B cell (primary cell): ENCODE measurements around the gene MLXIP. TPM values are rescaled to one million over a fixed set of nuclear protein-coding genes. Genes with fewer than 3 reads are reported as not detected.

ENCODE experiments used
- ATAC-seq: fragments of 200-7000 bp; cut with Tn5 transposase; one replicate; pipeline ENCODE4 v1.10.0; 2021; ENCODE audit warnings: low read depth, mild to moderate bottlenecking, moderate number of reproducible peaks, moderate library complexity
- CTCF ChIA-PET: fragments of 350-600 bp; sonication (Branson Sonifier 250); formaldehyde crosslinking; loops from one replicate; lab custom pipeline; 2021; ENCODE audit warnings: antibody characterized with exemption, inconsistent platforms; lab: Charles Lee
- POLR2A ChIA-PET: fragments of 350-600 bp; sonication (Branson Sonifier 250); formaldehyde crosslinking; loops from one replicate; lab custom pipeline; 2021; ENCODE audit warnings: antibody characterized with exemption; lab: Charles Lee
- DNase-seq: peaks from one replicate; pipeline ENCODE4 v3.0.0; 2013
- H2AFZ ChIP-seq: 2 replicates; pipeline ENCODE4 v1.6.1; 2012; ENCODE audit warnings: mild to moderate bottlenecking, low read depth, low read length; ENCODE audit not compliant: insufficient read depth, poor library complexity, severe bottlenecking
- H3K27ac ChIP-seq, 2 donors: 1 replicate in 1 of 2; 2 replicates in 1 of 2; pipeline ENCODE4 v1.5.1; 2012 to 2013; ENCODE audit warnings: low read length in 2 of 2, mild to moderate bottlenecking in 2 of 2, moderate library complexity in 1 of 2
- H3K27me3 ChIP-seq, 4 experiments: fragments of 200-600 bp in 1 of 4; sonication (generic) in 1 of 4; replicated peaks in 1 of 4; 1 replicate in 2 of 4; 2 replicates in 2 of 4; pipeline versions ENCODE4 v1.6.1 to v1.7.0; 2013 to 2016; ENCODE audit warnings: low read length in 3 of 4, mild to moderate bottlenecking in 2 of 4, mixed read lengths in 1 of 4, moderate library complexity in 1 of 4; ENCODE audit not compliant: insufficient read depth in 4 of 4, control insufficient read depth in 3 of 4; ENCODE audit errors: control extremely low read depth in 1 of 4
- H3K36me3 ChIP-seq, 2 experiments: replicated peaks in 1 of 2; 1 replicate in 1 of 2; 2 replicates in 1 of 2; pipeline versions ENCODE4 v1.6.1 to v1.7.1; 2013; ENCODE audit warnings: low read length in 1 of 2; ENCODE audit not compliant: insufficient read depth in 2 of 2, control insufficient read depth in 1 of 2; ENCODE audit errors: control extremely low read depth in 1 of 2, extremely low read depth in 1 of 2
- H3K4me1 ChIP-seq, 2 donors: fragments of 200-600 bp in 1 of 2; sonication (generic) in 1 of 2; 1 replicate in 1 of 2; 2 replicates in 1 of 2; pipeline versions ENCODE4 v1.5.1 to v1.6.1; 2013 to 2017; ENCODE audit warnings: low read length in 2 of 2; ENCODE audit not compliant: control insufficient read depth in 2 of 2, insufficient read depth in 2 of 2
- H3K4me2 ChIP-seq: replicated peaks from 2 replicates; pipeline ENCODE3; 2012; ENCODE audit warnings: mild to moderate bottlenecking, low read depth, low read length; ENCODE audit not compliant: poor library complexity, severe bottlenecking
- H3K4me3 ChIP-seq, 5 experiments: fragments of 200-600 bp in 1 of 5; sonication (generic) in 1 of 5; 1 replicate in 3 of 5; 2 replicates in 2 of 5; pipeline versions ENCODE4 v1.5.1 to v1.7.0; 2011 to 2016; ENCODE audit warnings: low read length in 4 of 5, mild to moderate bottlenecking in 4 of 5, low read depth in 2 of 5, control low read depth in 1 of 5, moderate library complexity in 1 of 5; ENCODE audit not compliant: insufficient read depth in 1 of 5; ENCODE audit errors: control extremely low read depth in 1 of 5, extremely low read depth in 1 of 5
- H3K79me2 ChIP-seq: fragments of 200-600 bp; sonication (generic); one replicate; pipeline ENCODE4 v1.6.0; 2016; ENCODE audit warnings: low read length; ENCODE audit not compliant: control insufficient read depth, insufficient read depth
- H3K9ac ChIP-seq: fragments of 200-600 bp; sonication (generic); 2 replicates; pipeline ENCODE4 v1.6.1; 2017; ENCODE audit warnings: mild to moderate bottlenecking, low read length, moderate library complexity
- H3K9me3 ChIP-seq, 3 donors: one replicate each; pipeline versions ENCODE4 v1.6.1 to v1.7.1; 2013; ENCODE audit warnings: low read length in 2 of 3; ENCODE audit not compliant: control insufficient read depth in 2 of 3, insufficient read depth in 1 of 3; ENCODE audit errors: control extremely low read depth in 1 of 3
- H4K20me1 ChIP-seq: 2 replicates; pipeline ENCODE4 v1.6.0; 2012; ENCODE audit warnings: mild to moderate bottlenecking, low read length; ENCODE audit not compliant: insufficient read depth, control insufficient read depth, poor library complexity, severe bottlenecking
- H3K27ac Mint-ChIP-seq: one replicate; pipeline ENCODE4 v1.8.0; 2021; ENCODE audit warnings: mixed read lengths
- H3K27me3 Mint-ChIP-seq: one replicate; pipeline ENCODE4 v1.8.0; 2021; ENCODE audit warnings: mixed read lengths
- H3K4me1 Mint-ChIP-seq: one replicate; pipeline ENCODE4 v1.8.0; 2021; ENCODE audit warnings: mixed read lengths
- H3K4me3 Mint-ChIP-seq: one replicate; pipeline ENCODE4 v1.8.0; 2021; ENCODE audit warnings: mixed read lengths
- H3K9me3 Mint-ChIP-seq: one replicate; pipeline ENCODE4 v1.8.0; 2022; ENCODE audit warnings: mixed read lengths; ENCODE audit not compliant: insufficient read depth
- CTCF ChIP-seq: fragments of 200-600 bp; IDR thresholded peaks from one replicate; pipeline ENCODE4 v1.8.0; 2022; ENCODE audit warnings: antibody characterized with exemption, mild to moderate bottlenecking
- EZH2 ChIP-seq: IDR thresholded peaks from 2 replicates; pipeline ENCODE4 v1.6.1; 2012; ENCODE audit warnings: borderline replicate concordance, low read depth, mild to moderate bottlenecking, moderate library complexity, low read length; ENCODE audit not compliant: insufficient read depth, poor library complexity, severe bottlenecking
- WGBS: methylation state at CpG from one replicate; pipeline ENCODE4 v1.1.5; 2013; ENCODE audit warnings: missing lambda C conversion rate; ENCODE audit not compliant: insufficient coverage; 5-methylcytosine and 5-hydroxymethylcytosine counted together
- intact Hi-C: fragments of 100-400 bp; cut with micrococcal nuclease; formaldehyde crosslinking; loops from one replicate; pipeline ENCODE4 v1.10.0; 2022
- polyA plus RNA-seq: library from polyadenylated mRNA; depleted of rRNA; stranded (reverse); fragments of >200 nt; gene quantifications from 2 replicates; pipeline ENCODE4 v1.2.3, GENCODE V29; 2012
- total RNA-seq, 2 donors: library from RNA; stranded (reverse); fragments of 120-200 nt in 1 of 2; gene quantifications; 1 replicate in 1 of 2; 2 replicates in 1 of 2; pipeline versions ENCODE4 v1.2.3 to v1.2.4, GENCODE V29; 2013 to 2022

MLXIP gene
- total and polyA plus RNA-seq, 2 donors (not counting 1 experiment from before 2014, with no cell fraction given), result 28.1 to 91.2 TPM

GRCh38 chr12:122106843-122107242 lies 28.3 kb downstream of the MLXIP start:
- no peak overlapping the region for H3K4me2 ChIP-seq
- H3K9me3 ChIP-seq, result no peaks in the 10 kb centered on the region
- H3K36me3 ChIP-seq, result peaks cover 3% of the 10 kb centered on the region in 2 experiments
- DNase-seq (no peak), ATAC-seq (no peak)
- intact Hi-C loops, result no loop called here
- H2AFZ ChIP-seq, result no peak overlapping the region
- no peak for TF ChIP-seq EZH2
- TF ChIP-seq CTCF, result no peak
- Mint-ChIP-seq H3K9me3 (no peaks in the 10 kb centered on the region), H3K4me3 (no peak overlapping the region), H3K27ac (no peak overlapping the region), H3K4me1 (peaks cover 55% of the 10 kb centered on the region), H3K27me3 (no peaks in the 10 kb centered on the region)
- CTCF ChIA-PET, result interaction anchor here (0.9 to 3.9 kb wide), 2 partner anchors 12 to 16 kb away, joined by 3 to 19 read pairs; no protein-coding TSS in a partner anchor
- H3K27ac ChIP-seq, result no peak overlapping the region
- no peaks in the 10 kb centered on the region for H3K27me3 ChIP-seq
- WGBS, result 97% methylated on average over 7 of the region's 8 CpGs
- POLR2A ChIA-PET, result interaction anchor here (1.1 kb wide), 1 partner anchor 40 kb away, joined by 3 read pairs; no protein-coding TSS in a partner anchor
- H4K20me1 ChIP-seq, result peaks cover 62% of the 10 kb centered on the region
- H3K4me1 ChIP-seq, result peaks cover 25 to 28% of the 10 kb centered on the region in 2 donors
- H3K4me3 ChIP-seq, result no peak overlapping the region
- no peak overlapping the region for H3K9ac ChIP-seq
- peaks cover 96% of the 10 kb centered on the region for H3K79me2 ChIP-seq

- H3K9ac ChIP-seq, result no peak overlapping the region
- ChIA-PET CTCF (interaction anchor here (0.9 to 3.9 kb wide), 2 partner anchors 12 to 16 kb away, joined by 3 to 19 read pairs; no protein-coding TSS in a partner anchor), POLR2A (interaction anchor here (1.1 kb wide), 1 partner anchor 41 kb away, joined by 3 read pairs; no protein-coding TSS in a partner anchor)
- Mint-ChIP-seq H3K4me3 (no peak overlapping the region), H3K27me3 (no peaks in the 10 kb centered on the region), H3K27ac (no peak overlapping the region), H3K4me1 (peaks cover 57% of the 10 kb centered on the region), H3K9me3 (no peaks in the 10 kb centered on the region)
- peaks cover 3% of the 10 kb centered on the region in 2 experiments for H3K36me3 ChIP-seq
- H3K4me1 ChIP-seq, result peaks cover 25 to 28% of the 10 kb centered on the region in 2 donors
- no peak for DNase-seq
- no peak overlapping the region for H2AFZ ChIP-seq
- H3K79me2 ChIP-seq, result peaks cover 96% of the 10 kb centered on the region
- H3K4me3 ChIP-seq, result no peak overlapping the region
- 96% methylated on average over 4 of the region's 6 CpGs for WGBS
- no peak for TF ChIP-seq EZH2
- TF ChIP-seq CTCF, result no peak
- H3K9me3 ChIP-seq, result no peaks in the 10 kb centered on the region
- H3K27me3 ChIP-seq, result no peaks in the 10 kb centered on the region
- no peak for ATAC-seq
- intact Hi-C loops, result no loop called here
- peaks cover 64% of the 10 kb centered on the region for H4K20me1 ChIP-seq
- no peak overlapping the region for H3K27ac ChIP-seq
- H3K4me2 ChIP-seq, result no peak overlapping the region
These were observed 28.7 kb downstream of the MLXIP start for GRCh38 chr12:122107261-122107660.
